GM18951 (cell line): ENCODE results near the gene MAP3K15.
A peak's percentile ranks its signal among the peaks of the same experiment; 100 is the strongest.

ENCODE experiments used
- POLR2A ChIP-seq: IDR thresholded peaks from 4 replicates; pipeline ENCODE4 v1.6.1; 2011; ENCODE audit warnings: mild to moderate bottlenecking; ENCODE audit not compliant: insufficient read length, insufficient read depth; ENCODE audit errors: extremely low read depth
- in situ Hi-C: fragments of 300-500 bp; cut with MboI; formaldehyde crosslinking; loops from one replicate; pipeline ENCODE4 v1.12.0; 2022; ENCODE audit warnings: low sequenced_read_pairs, mixed read lengths, inconsistent platforms; ENCODE audit not compliant: unreplicated experiment

Gene MAP3K15

DNA sequence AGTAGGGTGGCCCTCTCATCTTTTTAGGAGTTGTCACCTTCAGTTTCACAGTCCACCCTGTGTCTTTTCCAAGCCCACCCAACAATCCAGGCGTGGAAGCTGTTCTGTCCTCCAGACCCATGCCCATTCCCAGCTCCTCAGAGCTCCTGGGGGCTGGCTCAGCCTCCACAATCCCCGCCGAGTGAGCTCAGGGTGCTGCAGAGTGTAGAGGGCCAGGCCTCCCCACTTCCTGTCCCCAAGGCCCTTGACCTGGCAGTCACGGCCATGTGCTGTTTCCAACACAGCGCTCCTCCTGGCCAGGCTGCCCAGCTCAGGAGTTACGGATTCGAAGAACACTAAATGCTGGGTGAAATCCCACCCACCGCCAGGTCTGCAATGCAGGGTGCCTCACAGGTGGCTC is 139.8 kb downstream of the MAP3K15 start:
- TF ChIP-seq POLR2A = no peak
- in situ Hi-C loops = loop anchor here (25.0 kb wide), 1 partner anchor 687 kb away; no protein-coding TSS in a partner anchor

DNA sequence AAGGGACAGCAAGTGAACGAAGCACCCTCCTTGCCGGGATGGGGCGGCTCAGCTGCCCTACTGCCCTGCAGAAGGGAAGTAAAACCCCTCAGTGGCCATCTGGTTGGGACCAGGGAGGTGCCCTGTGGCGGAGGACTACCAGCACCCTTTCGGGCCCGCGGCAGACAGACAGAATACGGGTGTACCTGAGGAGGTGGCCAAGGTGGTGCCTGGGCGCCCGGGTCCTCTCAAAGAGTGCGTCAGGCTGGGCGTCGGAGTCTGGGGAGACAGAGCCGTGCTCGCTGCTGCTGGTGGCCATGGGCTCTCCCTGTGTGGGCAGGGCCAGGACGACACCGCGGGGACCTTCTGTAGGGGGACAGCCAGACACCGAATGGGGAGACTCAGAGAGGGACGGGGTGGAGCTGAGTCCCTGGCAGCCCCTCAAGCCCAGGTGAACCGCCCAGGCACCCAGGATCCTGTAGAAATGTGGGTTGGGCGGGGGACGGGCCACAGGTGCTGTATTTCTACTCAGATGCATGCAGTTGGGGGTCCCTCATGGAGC is 141.9 kb downstream of the MAP3K15 start:
- no peak for TF ChIP-seq POLR2A
- in situ Hi-C loops = no loop called here

DNA sequence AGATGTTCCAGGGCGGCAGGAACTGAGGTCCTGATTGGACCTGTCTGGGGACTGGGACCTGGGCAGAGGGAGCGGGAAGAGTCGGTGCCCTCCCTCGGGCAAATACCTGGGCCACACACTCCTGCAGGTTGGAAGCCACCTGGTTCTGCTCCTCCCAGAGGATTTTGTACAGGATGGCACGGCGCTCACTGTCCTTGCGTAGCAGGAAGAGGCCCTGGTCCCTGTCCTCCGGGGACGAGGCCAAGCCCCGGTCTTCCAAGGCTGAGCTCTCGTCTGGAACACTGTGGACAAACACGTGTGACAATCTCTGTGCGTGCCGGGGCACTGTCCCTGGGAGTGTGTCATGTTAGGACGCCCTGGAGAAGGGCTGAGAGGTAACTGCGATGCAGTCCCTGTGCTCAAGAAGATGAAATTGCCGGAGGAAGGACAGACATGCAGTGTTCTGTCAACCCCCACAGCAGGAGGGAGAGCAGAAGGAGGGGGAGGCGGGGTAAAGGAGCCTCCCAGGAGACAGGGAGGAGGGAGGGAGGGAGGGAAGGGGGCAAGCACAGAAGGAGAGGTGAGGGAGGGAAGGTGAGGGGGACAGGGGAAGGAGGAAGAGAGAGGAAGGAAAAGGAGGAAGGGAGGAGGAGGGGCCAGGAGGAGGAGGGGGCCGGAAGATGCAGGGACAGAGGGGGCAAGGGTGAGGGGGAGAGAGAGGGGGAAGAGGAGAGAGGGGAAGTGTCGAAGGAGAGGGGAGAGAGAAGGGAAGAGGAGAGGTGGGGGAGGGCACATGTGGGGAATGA is 142.6 kb downstream of the MAP3K15 start:
- no peak for TF ChIP-seq POLR2A
- in situ Hi-C loops = no loop called here

DNA sequence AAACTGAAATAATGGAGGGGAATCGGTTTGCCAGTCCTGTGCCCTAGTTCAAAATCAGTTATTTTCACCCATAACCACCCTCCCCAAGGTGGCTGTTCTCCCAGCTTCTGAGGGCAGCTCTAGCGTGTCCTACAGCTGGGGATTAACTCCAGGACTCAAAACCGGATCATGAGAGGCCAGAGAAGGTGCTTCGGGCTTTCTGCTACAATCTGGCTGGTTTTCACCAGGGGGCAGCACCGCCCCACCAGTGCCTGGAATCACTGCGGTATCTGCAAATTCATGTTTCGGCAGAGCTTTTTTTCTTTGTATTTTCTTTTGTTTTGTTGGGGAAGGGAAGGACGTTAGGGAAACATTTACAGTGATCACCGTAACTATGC is 143.2 kb downstream of the MAP3K15 start:
- in situ Hi-C loops = no loop called here
- TF ChIP-seq POLR2A = no peak

DNA sequence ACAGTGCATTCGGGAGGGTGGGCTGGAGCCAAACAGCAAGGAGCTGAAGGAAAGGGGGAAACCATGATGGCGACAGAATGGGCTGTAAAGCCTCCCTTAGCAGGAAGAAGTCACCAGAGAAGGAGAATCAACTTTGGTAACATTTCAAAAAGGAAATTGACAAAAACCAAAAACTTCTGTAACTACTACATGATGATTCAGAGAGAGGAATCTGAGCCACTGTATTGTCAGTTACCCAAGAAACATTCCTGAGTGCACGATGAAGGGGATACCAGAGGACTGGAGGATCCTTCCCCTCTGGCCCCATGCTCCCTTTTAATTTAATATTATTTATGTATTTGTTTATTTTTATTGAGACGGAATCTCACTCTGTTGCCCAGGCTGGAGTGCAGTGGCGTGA is 145.2 kb downstream of the MAP3K15 start:
- in situ Hi-C loops = no loop called here

DNA sequence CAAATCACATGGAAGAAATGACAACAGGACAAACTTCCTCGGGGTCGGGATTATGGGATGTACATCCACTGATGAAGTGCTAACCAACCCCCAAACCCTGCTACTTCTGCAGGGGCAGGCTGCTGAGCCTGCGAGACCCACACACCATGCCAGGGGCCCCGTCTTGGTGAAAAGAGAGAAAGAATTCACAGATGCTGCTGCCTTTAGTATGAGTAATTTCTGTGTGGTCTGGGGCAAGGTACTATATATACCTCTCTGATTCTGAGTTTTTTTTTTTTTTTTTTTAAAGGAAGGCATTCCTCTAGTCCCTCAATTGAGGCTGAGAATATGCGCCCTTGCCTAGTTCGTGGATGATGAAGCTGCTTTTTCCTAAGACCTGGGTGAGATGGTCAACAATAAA is 146.7 kb downstream of the MAP3K15 start:
- TF ChIP-seq POLR2A = no peak
- in situ Hi-C loops = no loop called here

More for the DNA sequence above, 145.2 kb downstream of the MAP3K15 start:
- TF ChIP-seq POLR2A = no peak

DNA sequence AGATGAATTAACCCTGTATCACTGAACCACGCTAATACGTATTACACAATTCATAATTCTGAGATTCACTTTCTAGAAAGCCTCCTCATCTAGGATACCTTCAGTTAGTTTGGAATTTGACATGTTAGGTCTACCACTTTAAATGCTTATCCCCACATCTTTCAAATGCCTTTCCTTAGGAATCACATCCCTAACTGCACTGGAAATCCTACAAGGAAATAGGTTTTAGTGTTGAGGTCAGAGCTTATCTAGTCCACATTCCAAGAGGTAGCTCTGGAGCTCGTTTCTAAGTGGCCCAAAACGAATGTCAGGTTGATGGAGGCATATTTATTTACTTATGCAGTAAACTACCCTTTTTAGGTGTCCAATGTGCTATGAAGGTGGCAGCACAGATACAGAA is 153.6 kb downstream of the MAP3K15 start:
- no peak for TF ChIP-seq POLR2A
- in situ Hi-C loops = no loop called here

DNA sequence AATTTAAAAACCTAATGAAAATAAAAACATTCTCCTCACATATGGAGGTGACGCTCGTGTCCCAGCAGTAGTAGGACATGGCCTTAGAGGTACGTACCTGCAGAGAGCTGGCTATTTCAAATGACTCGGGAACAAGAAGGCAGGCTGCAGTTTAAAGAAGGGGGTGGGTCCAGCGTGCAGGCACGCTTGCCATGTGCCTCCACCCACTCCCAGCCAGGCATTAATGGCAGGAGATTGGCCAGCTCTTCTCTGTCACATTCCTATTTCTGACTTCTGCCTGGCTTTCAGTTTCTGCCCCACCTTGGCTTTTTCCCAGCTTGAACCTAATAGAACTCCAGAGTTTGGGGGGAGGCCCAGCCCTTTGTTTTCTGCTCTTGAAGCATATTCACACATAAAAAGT is 154.4 kb downstream of the MAP3K15 start:
- TF ChIP-seq POLR2A = no peak
- in situ Hi-C loops = no loop called here

DNA sequence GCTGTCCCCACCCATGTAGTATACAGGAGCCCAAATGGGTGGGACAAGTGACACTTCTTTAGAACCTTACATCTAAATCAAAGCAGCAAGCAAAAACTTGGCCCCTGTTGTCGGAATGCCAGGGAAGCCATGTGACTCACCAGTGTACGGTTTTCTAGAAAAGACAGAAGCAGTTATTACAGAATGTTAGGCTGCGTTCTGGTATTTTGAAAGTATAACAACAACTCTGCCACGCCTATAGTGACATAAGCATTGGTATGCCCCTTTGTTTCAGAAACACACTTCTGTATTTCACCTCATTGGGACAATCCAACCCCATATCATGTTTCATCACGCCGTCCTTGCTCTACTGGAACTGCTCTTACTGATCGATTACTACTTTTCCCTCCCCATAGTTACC is 156.8 kb downstream of the MAP3K15 start:
- in situ Hi-C loops = no loop called here
- no peak for TF ChIP-seq POLR2A

DNA sequence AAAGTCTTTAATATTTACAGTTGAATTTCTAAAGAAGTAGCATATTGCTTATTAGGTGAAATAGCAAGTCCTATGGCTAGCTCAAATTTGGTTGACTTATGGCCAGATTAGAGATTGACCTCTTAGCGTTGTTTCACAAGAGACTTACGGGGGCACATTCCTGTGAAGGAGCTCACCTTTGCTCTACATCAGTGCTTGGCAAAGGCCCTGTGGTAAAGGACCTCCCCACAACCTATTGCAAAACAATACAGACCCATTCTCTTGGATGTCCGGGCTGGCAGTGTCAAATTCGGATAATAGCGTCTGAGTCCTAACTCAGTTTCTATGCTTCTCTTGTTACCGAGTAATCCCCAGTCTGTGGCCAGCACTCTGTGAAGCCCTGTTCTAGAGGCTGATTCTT is 160.7 kb downstream of the MAP3K15 start:
- TF ChIP-seq POLR2A = no peak
- in situ Hi-C loops = no loop called here

DNA sequence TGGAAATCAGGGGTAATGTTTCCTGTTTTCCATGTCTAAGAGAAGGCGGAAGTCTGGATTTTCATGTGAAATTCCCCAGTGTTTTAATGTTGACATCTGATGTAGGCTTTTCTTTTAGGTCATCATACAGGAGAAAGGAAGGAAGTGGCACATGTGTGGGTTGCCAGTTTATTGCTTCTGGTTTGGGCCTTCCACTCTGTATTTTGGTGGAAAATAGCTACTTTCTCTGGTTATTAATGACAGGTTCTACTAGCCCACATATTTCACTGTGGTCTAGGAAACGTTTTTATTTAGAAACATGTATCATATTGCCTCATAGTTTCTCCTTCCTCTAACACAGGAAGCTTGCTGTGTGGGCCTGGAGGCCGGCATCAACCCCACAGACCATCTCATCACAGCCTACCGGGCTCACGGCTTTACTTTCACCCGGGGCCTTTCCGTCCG is 164.3 kb downstream of the MAP3K15 start:
- in situ Hi-C loops = no loop called here
- TF ChIP-seq POLR2A = no peak

DNA sequence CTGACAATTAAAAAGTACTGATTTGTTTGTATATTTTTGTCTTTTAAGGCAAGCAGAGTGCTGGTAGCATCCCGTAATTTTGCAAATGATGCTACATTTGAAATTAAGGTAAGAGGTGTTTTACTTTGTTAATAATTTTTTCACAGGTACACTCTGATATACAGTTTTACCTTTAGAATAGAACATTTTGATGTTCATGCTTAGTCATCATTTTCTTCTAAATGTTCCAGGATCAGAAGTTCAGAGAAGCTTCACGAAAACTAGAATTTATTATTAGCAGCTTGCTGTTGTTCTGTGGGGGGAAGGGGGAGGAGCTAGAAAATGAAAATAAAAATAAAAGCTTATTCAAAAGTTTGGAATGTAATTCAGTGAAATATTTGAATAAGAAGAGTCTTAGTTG is 166.0 kb downstream of the MAP3K15 start:
- in situ Hi-C loops = loop anchor here (25.0 kb wide), 2 partner anchors 312 to 437 kb away; no protein-coding TSS in a partner anchor
- no peak for TF ChIP-seq POLR2A

DNA sequence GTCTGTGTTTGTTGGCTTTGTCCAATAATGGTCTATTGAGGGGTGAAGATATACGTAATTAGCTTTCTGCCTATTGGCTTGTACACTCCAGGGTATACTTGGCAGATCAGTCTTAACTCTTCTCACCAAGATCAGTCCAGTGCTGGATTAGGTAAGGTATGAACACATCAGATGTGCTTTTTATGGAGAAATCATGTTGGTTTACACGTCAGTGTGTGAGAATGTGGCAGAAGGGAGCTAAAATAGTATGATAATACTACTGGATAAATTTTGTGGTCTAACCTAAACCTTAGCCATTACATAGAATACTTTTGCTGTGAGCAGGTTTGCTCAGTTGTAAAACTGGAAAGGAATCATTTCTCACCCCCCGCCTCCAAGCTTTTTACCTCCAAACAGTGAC is 167.4 kb downstream of the MAP3K15 start:
- no peak for TF ChIP-seq POLR2A
- in situ Hi-C loops = loop anchor here (25.0 kb wide), 2 partner anchors 311 to 436 kb away; no protein-coding TSS in a partner anchor

DNA sequence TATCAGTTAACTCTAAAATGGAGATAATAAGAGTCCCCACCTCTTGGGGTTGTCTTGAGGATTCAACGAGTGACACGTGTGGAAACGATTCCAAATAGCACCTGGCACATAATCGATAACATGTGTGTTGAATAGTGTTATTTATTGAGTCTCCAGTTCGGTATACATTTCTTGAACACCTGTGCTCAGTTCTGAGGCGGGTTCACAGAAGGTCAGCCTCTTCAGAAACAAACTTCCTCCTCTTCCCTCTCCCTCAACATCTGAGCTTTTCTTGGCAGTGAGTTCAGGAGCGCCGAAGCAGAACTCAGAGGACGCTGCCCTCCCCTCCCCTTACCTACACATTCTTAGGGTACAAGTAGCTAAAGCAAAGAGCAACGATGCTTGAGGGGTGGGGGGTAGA is 170.6 kb downstream of the MAP3K15 start:
- in situ Hi-C loops = loop anchor here (25.0 kb wide), 2 partner anchors 307 to 432 kb away; no protein-coding TSS in a partner anchor
- no peak for TF ChIP-seq POLR2A

DNA sequence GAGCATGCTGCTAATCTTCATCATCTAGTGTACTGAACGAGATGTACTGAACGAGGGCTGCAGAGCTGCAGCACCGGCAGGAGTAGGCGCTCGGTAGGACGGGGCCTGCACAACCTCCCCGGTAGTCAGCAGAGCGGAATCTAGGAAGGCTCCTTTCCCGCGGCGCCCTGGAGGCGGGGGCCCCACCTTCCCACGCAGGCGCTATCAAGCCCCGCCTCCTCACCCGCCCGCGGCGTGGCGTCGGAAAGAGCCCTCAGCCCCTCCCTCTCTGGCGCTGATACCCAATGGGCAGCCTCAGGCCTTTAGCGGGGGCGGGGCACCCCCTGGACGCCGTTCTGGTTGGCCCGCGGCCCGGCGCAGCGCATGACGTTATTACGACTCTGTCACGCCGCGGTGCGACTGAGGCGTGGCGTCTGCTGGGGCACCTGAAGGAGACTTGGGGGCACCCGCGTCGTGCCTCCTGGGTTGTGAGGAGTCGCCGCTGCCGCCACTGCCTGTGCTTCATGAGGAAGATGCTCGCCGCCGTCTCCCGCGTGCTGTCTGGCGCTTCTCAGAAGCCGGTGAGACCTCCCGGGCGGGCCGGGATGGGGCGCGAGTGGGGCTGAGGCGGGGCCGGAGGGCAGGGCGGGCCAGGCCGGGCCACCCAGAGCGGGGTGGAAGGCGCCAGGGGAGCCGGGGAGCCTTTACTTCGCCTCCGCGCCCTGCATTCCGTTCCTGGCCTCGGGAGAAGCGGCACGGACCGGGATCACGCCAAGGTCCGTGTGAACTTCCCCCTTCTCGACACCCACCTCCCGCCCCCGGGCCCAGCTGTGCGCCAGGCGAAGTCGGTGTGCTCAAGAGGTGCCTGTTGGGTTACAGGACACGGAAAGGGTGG is 171.5 kb downstream of the MAP3K15 start, which contains the start of gene PDHA1:
TSS of gene PDHA1 (plus strand) at position 393 of the 874 bp plus-strand sequence. CDS start at position 504, 111 bp downstream.
- TF ChIP-seq POLR2A = peak; percentile 72
- in situ Hi-C loops = loop anchor here (25.0 kb wide), 2 partner anchors 306 to 431 kb away; no protein-coding TSS in a partner anchor
